SK-N-MC (cell line): ENCODE measurements around the gene VEGFB.
A peak's percentile ranks its signal among the peaks of the same experiment; 100 is the strongest.

Source experiments
- DNase-seq: peaks from one replicate; pipeline ENCODE4 v3.0.0-alpha.2; 2011; ENCODE audit warnings: low read depth, low spot score
- H3K27ac ChIP-seq: fragments of 200-600 bp; sonication (generic); 2 replicates; pipeline ENCODE4 v1.5.1; 2016; ENCODE audit warnings: mixed run types
- H3K36me3 ChIP-seq: fragments of 200-600 bp; sonication (generic); 2 replicates; pipeline ENCODE4 v1.6.1; 2017; ENCODE audit warnings: antibody characterized with exemption, low read length, mixed read lengths; ENCODE audit not compliant: insufficient read depth
- H3K4me3 ChIP-seq: fragments of 200-600 bp; sonication (generic); 2 replicates; pipeline ENCODE4 v1.5.1; 2016
- H3K9ac ChIP-seq: fragments of 200-600 bp; sonication (generic); 2 replicates; pipeline ENCODE4 v1.8.0; 2017; ENCODE audit warnings: mixed run types, mixed read lengths; ENCODE audit not compliant: insufficient read length
- H3K9me3 ChIP-seq: fragments of 200-600 bp; sonication (generic); 2 replicates; pipeline ENCODE4 v1.6.1; 2017; ENCODE audit warnings: low read depth, mild to moderate bottlenecking, antibody characterized with exemption, low read length, moderate library complexity, mixed read lengths
- EZH2 ChIP-seq: fragments of 200-600 bp; sonication (generic); IDR thresholded peaks from one replicate; pipeline ENCODE4 v1.6.1; 2017; ENCODE audit warnings: antibody characterized with exemption
- FOXP2 ChIP-seq: optimal IDR thresholded peaks from 2 replicates; pipeline ENCODE3; 2011; ENCODE audit warnings: mild to moderate bottlenecking, moderate library complexity; ENCODE audit not compliant: insufficient read depth; ENCODE audit errors: extremely low read length, control extremely low read depth
- POLR2AphosphoS5 ChIP-seq: IDR thresholded peaks from 2 replicates; pipeline ENCODE4 v1.6.1; 2012; ENCODE audit warnings: mild to moderate bottlenecking, low read depth, low read length, borderline replicate concordance

VEGFB gene

GRCh38 chr11:64220271-64220670 is 14.1 kb upstream of the VEGFB start:
- TF ChIP-seq POLR2AphosphoS5 = no peak
- no peak for DNase-seq
- H3K36me3 ChIP-seq = no peaks in the 10 kb centered on the region; the same call in 1 of the 2 replicates
- H3K27ac ChIP-seq = no peak overlapping the region
- no peak overlapping the region for H3K4me3 ChIP-seq
- no peaks in the 10 kb centered on the region for H3K9me3 ChIP-seq
- no peak overlapping the region for H3K9ac ChIP-seq

- no peak overlapping the region for H3K9ac ChIP-seq
- H3K9me3 ChIP-seq = no peaks in the 10 kb centered on the region
- no peak for DNase-seq
- H3K36me3 ChIP-seq = no peaks in the 10 kb centered on the region; the same call in 1 of the 2 replicates
- TF ChIP-seq FOXP2 (no peak), POLR2AphosphoS5 (no peak), EZH2 (no peak)
- H3K4me3 ChIP-seq = no peak overlapping the region
- H3K27ac ChIP-seq = no peak overlapping the region
These were observed 13.6 kb upstream of the VEGFB start for GRCh38 chr11:64220798-64221197.

GRCh38 chr11:64222651-64223000 is 11.8 kb upstream of the VEGFB start:
- DNase-seq = no peak
- TF ChIP-seq FOXP2 (no peak), POLR2AphosphoS5 (no peak), EZH2 (no peak)
- H3K27ac ChIP-seq = no peak overlapping the region
- no peaks in the 10 kb centered on the region for H3K9me3 ChIP-seq
- no peaks in the 10 kb centered on the region; the same call in 1 of the 2 replicates for H3K36me3 ChIP-seq
- no peak overlapping the region for H3K9ac ChIP-seq
- no peak overlapping the region for H3K4me3 ChIP-seq

GRCh38 chr11:64223001-64223651 is 11.3 kb upstream of the VEGFB start:
- Histone ChIP-seq H3K36me3 (no peaks in the 10 kb centered on the region; the same call in 1 of the 2 replicates), H3K27ac (0 out of 2 replicates have a peak overlapping the region, but pooled peaks have one; percentile 2), H3K9ac (no peak overlapping the region), H3K4me3 (no peak overlapping the region), H3K9me3 (no peaks in the 10 kb centered on the region)
- no peak for TF ChIP-seq EZH2
- TF ChIP-seq POLR2AphosphoS5 = no peak
- no peak for TF ChIP-seq FOXP2
- DNase-seq = no peak

GRCh38 chr11:64224151-64224890 is 10.1 kb upstream of the VEGFB start:
- no peak overlapping the region for H3K9ac ChIP-seq
- TF ChIP-seq EZH2 (no peak), POLR2AphosphoS5 (no peak), FOXP2 (no peak)
- DNase-seq = no peak
- H3K36me3 ChIP-seq = no peaks in the 10 kb centered on the region; the same call in 1 of the 2 replicates
- peak overlapping the region; percentile 2; the same call in 1 of the 2 replicates for H3K27ac ChIP-seq
- H3K9me3 ChIP-seq = no peaks in the 10 kb centered on the region
- H3K4me3 ChIP-seq = no peak overlapping the region

- Histone ChIP-seq H3K27ac (0 out of 2 replicates have a peak overlapping the region, but pooled peaks have one; percentile 64), H3K4me3 (peak overlapping the region; percentile 99), H3K36me3 (no peaks in the 10 kb centered on the region; the same call in 1 of the 2 replicates), H3K9ac (peak overlapping the region; percentile 88), H3K9me3 (no peaks in the 10 kb centered on the region)
- no peak for DNase-seq
- TF ChIP-seq EZH2 = no peak
- no peak for TF ChIP-seq FOXP2
- TF ChIP-seq POLR2AphosphoS5 = no peak
These were observed 9.3 kb upstream of the VEGFB start for GRCh38 chr11:64224891-64225607.

- TF ChIP-seq POLR2AphosphoS5 (peak; percentile 90), FOXP2 (peak; percentile 35), EZH2 (no peak)
- Histone ChIP-seq H3K9me3 (no peaks in the 10 kb centered on the region), H3K27ac (peak within 1 kb of the TSS; percentile 64), H3K36me3 (no peaks in the 10 kb centered on the region), H3K9ac (peak within 1 kb of the TSS; percentile 88), H3K4me3 (peak within 1 kb of the TSS; percentile 99)
- no peak for DNase-seq
These were observed 8.5 kb upstream of the VEGFB start, which contains the start of the genes NUDT22 and TRPT1 for GRCh38 chr11:64225608-64226506. TSS of gene NUDT22 (plus strand) at chr11:64226274. CDS start at chr11:64226653, 379 bp downstream. TSS of gene TRPT1 (minus strand) at chr11:64226186. CDS start at chr11:64225860, 326 bp downstream.

- TF ChIP-seq POLR2AphosphoS5 (no peak), EZH2 (no peak), FOXP2 (no peak)
- Histone ChIP-seq H3K27ac (no peak overlapping the region), H3K36me3 (no peaks in the 10 kb centered on the region), H3K4me3 (peak overlapping the region; percentile 99), H3K9ac (peak overlapping the region; percentile 88), H3K9me3 (no peaks in the 10 kb centered on the region)
- no peak for DNase-seq
These were observed 7.8 kb upstream of the VEGFB start for GRCh38 chr11:64226507-64227051.
